Activated CD8-positive, alpha-beta memory T cell treated with anti-CD3 and anti-CD28 coated beads for 1 hour (primary cell): ENCODE data around the gene KCNAB1.
"Not testable (repeated sequence)": the region's sequence is repeated elsewhere in the genome, so short reads cannot be mapped to it uniquely, and the experiment has no call there.

ENCODE experiments used
- DNase-seq, 2 donors: peaks; one replicate each; pipeline ENCODE4 v3.0.0-alpha.2; 2020; ENCODE audit warnings: low read depth in 1 of 2; ENCODE audit errors: extremely low read depth in 1 of 2

The KCNAB1 gene

DNA sequence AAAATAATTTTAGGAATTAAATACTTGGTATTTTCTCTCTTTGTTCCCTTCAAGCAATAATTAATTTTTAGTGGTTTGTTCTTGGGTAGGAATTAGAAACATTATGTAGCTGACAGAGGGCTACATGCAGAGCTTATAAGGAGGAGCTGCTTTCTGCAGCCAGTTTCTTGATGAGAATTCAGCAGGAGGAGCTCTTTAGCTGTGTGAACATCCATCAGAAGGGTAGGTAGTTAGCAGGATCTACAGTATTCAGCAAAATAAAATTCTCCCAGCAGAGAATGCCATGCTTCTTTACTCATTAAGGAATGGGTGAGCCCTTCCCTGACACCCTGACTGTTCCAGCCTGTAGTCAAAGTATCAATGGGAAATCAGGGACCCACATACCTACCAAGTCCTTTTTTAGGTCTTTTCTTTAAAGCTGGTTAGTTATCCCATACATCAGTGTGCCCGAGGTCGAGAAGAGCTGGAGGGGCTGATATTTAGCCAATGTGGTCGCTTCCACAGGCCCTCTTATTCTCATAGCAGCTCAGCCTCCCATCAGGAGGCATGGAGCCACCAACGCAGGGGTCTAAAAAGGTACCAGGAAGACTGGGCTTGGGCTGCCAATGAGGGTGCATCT, 54.0 kb downstream of the KCNAB1 start:
- no peak for DNase-seq

GRCh38 chr3:156175570-156175969, 55.2 kb downstream of the KCNAB1 start:
- no peak for DNase-seq

DNA sequence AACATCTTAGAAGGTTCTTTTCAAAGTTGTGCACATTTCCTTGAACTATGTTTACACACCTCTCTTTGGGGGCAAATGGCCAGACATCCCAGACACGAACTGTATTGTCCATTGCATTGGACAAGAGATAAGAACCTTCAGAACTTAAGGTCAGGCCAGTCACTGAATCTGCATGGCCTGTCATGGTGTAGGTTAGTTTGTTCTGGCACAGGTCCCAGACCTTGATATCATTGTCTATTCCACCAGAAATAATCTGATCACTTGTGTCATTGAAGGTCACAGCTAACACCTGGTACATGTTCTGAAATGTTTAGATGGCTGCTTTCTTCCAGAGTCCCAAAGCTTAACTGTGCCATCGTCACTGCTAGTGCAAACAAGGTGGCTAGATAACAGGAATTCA, 55.7 kb downstream of the KCNAB1 start:
- no peak for DNase-seq

DNA sequence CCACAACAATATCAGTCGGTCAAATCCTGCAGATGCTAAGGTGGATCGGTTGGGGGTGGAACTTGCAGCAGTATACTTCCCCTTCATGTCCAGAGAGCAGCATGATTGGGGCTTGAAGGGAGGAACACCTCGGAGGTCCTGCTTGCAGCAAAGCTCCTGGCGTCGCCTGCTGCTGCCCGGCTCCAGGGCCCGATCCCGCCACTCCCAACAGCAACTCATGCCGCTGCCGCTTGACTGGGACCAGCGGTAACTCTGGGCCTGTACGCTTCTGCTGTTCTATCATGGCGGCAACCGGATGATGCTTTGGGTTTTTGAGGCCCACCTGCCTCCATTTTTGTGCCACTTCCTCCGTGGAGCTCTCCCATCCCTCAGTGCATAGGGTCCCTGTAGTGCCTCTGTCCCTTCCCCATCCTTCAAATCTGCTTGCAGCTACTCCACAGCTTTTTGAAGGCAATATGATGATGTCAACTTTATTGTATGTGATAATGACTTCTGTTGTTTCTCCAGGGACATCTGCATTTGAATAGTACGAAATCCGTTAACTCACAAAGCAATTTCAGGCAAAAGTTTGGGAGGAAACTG, 56.3 kb downstream of the KCNAB1 start:
- no peak for DNase-seq

DNA sequence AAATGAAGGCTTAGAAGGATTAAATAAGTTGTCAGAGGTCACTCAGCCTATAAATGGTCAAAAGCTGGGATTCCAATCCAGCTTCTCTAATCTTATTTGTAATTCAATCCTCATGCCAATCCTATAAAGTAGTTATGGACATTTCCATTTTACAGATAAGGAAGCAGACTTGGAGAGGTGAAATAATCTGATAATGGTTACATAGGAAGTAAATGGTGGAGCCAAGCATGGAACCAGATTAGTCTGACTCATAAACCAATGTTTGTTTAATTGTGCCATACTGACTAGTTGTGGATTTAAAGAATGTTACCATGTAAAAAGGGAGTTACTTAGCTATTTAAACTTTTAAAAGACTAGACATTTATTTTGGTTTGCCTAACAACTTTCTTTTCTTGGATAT, 59.7 kb downstream of the KCNAB1 start:
- no peak for DNase-seq

GRCh38 chr3:156181509-156181908, 61.1 kb downstream of the KCNAB1 start:
- no peak for DNase-seq

DNA sequence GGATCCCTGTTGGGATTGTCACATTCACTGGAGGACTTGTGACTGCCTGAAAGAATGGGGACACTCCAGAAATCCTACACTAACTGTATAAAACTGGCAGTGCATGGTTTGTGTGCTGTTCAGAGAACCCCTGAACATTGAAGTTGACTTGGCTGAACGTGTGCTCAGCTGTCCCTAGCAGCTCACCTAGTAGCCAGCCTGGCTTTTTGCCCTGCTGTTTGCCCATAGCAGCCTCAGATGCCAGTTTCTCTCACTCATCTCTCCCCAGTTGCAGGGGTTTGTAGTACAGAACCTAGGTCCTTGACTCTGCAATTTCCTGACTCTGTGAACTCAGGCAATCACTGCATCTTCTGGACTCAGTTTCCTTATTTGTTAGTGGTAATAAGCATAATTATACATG, 63.0 kb downstream of the KCNAB1 start:
- DNase-seq, result no peak

DNA sequence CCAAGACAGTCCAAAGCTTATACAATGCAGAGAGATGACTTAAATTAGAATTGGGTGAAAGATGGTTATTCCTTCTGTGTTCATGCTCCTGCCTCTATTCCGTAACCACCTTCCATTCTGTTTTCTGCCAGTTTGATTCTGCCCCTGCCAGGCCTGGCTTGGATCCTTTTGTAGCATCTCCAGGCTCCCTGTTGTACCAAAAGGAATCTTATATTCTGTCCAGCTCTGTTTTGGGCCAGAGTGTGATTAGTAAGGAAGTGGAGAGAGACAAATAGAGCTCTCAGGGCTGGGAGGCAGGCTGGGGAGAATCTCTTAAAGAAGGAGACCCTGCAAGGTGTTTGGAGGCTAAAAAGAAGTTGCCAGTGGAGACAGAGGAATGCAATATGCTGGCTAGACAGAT, 63.8 kb downstream of the KCNAB1 start:
- DNase-seq, result no peak

- DNase-seq, result no peak
Measured at GRCh38 chr3:156187146-156187769, 66.9 kb downstream of the KCNAB1 start.

- DNase-seq, result no peak
Measured at GRCh38 chr3:156188757-156189156, 68.4 kb downstream of the KCNAB1 start.

- DNase-seq, result no peak
Measured at GRCh38 chr3:156189927-156190326, 69.5 kb downstream of the KCNAB1 start.

DNA sequence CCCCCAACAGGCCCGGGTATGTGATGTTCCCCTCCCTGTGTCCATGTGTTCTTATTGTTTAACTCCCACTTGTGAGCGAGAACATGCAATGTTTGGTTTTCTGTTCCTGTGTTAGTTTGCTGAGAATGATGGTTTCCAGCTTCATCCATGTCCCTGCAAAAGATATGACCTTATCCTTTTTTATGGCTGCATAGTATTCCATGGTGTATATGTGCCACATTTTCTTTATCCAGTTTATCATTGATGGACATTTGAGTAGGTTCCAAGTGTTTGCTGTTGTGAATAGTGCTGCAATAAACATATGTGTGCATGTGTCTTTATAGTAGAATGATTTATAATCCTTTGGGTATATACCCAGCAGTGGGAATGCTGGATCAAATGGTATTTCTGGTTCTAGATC, 74.6 kb downstream of the KCNAB1 start:
- not testable (repeated sequence) for DNase-seq

- not testable (repeated sequence) for DNase-seq
Measured at GRCh38 chr3:156197152-156197551, 76.8 kb downstream of the KCNAB1 start.

- no peak for DNase-seq
Measured at GRCh38 chr3:156201411-156202405, 81.3 kb downstream of the KCNAB1 start.

GRCh38 chr3:156206157-156206556, 85.8 kb downstream of the KCNAB1 start:
- DNase-seq, result no peak

- DNase-seq, result no peak
Measured at GRCh38 chr3:156207802-156208685, 87.7 kb downstream of the KCNAB1 start.

DNA sequence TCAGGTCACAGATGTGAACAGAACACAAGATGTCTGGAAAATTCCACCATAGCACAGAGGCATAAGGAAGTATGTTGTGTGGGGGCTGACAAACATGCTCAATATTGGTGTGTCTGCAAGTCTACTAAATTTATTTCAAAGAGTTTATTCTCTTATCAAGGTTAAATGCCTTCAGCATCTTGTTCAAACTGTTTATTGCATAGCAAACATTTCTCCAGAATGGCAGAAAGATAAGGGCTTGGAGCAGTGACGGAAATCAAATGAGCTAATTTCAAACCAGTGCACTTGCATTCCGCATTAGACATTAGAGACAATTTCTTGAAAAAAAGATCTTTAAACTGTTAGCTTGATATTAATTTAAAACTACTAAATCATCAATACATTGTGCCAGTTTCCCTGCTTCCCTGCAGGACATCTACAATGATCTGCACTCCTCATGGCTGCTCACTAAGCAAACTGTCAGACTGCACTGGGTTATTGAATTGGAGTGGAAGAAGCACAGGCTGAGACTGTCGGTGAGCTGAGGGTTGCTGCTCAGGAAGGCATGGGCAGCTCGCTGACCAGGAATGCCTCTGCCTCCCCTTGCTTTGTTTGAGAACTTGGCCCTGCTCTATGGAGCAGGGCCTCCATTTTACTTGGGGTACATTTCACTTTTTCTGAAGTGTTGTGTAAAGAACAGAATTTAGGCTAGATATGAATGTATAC, 89.4 kb downstream of the KCNAB1 start:
- no peak for DNase-seq

DNA sequence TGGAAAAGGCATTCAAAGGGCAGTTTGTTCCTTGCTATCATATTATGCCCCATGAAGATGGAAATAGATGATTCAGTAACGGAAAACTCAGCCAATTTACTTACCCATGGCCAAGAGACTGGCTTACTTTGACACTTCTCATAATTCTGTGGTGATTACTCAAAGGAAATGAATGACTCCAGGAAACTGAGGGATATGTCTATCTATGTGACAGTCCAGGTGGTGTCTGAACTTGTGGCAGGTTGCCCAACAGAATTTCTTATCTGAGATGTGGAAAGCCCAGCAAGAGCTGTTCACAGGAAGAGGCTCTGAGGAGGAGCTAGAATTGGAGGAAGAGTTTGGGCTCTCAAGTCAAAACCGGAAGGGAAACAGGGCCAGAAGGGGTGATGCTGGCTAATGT, 91.2 kb downstream of the KCNAB1 start:
- DNase-seq, result no peak

DNA sequence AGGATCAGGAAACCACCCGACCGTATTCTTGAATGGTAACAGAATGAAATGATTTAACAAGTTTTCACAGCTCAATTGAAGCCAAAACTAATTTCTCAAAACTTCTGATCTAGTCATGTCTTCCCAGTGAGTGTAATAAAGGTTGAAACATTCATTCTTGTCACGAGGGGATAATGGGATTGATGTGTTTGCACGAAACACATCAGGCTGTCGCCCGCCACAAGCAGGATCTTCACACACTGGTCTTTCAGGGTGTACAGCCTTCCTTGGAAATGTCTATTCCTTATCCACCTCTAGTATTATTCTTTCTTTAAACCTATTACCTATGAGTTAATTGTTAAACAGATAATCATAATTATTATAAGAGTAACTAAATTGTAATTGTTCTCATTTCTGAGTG, 94.3 kb downstream of the KCNAB1 start:
- no peak for DNase-seq

DNA sequence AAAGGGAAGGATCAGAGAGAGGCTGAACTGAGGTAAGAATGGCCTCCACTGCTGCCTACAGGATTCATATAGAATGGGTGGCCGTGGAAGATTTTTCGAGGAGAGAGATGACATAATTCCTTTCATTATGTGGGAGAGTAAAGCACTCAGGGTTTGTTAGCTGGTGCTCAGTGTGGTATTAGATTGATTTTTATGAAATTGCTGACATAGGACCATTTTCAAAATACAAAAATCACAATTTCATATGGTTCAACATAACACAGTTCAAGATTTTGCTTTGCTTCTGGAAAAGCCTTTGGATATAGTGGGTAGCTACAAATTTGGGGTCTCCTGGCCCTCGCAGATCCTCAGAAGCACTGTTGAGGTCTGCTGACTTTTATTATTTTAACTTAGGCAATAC, 95.4 kb downstream of the KCNAB1 start:
- no peak for DNase-seq
